Gastrocnemius medialis (tissue), 4 donors: ENCODE measurements around the gene MYRIP.

Experiments used
- POLR2A ChIP-seq, 2 donors: fragments of 450-650 bp; IDR thresholded peaks; one replicate each; pipeline ENCODE4 v1.6.1; 2017; ENCODE audit warnings: antibody characterized with exemption in 2 of 2, mild to moderate bottlenecking in 2 of 2, moderate library complexity in 2 of 2
- TF ChIP-seq, protein P1 (sequence below), 5 experiments: fragments of 450-650 bp in 3 of 5; fragments of 200-600 bp in 2 of 5; sonication (generic) in 2 of 5; IDR thresholded peaks in 4 of 5; conservative IDR thresholded peaks in 1 of 5; 1 replicate in 4 of 5; 2 replicates in 1 of 5; pipeline ENCODE4 v1.5.1; 2016 to 2019; ENCODE audit warnings: antibody characterized with exemption in 5 of 5, mild to moderate bottlenecking in 3 of 5, moderate library complexity in 3 of 5

- TF ChIP-seq POLR2A (IDR thresholded peaks at IDR 0.05): no peak
- TF ChIP-seq, protein P1, sequence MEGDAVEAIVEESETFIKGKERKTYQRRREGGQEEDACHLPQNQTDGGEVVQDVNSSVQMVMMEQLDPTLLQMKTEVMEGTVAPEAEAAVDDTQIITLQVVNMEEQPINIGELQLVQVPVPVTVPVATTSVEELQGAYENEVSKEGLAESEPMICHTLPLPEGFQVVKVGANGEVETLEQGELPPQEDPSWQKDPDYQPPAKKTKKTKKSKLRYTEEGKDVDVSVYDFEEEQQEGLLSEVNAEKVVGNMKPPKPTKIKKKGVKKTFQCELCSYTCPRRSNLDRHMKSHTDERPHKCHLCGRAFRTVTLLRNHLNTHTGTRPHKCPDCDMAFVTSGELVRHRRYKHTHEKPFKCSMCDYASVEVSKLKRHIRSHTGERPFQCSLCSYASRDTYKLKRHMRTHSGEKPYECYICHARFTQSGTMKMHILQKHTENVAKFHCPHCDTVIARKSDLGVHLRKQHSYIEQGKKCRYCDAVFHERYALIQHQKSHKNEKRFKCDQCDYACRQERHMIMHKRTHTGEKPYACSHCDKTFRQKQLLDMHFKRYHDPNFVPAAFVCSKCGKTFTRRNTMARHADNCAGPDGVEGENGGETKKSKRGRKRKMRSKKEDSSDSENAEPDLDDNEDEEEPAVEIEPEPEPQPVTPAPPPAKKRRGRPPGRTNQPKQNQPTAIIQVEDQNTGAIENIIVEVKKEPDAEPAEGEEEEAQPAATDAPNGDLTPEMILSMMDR (IDR thresholded peaks at IDR 0.05 in 4 of 5, conservative IDR thresholded peaks at IDR 0.05 in 1 of 5): no peak
Observed at GRCh38 chr3:40190056-40190455, 380.6 kb downstream of the MYRIP start.
